IMR-90 (cell line): Measurements from ENCODE around the gene PZP. TPM values are rescaled to one million over a fixed set of nuclear protein-coding genes. Genes with fewer than 3 reads are reported as not detected.

Source experiments
- ATAC-seq: fragments of 200-7000 bp; cut with Tn5 transposase; 2 replicates; pipeline ENCODE4 v1.9.1; 2020; ENCODE audit warnings: low read depth, mild to moderate bottlenecking, moderate library complexity
- BruUV-seq: library from RNA; stranded (reverse); fragments of 400-500 nt; replicated peaks from 2 replicates; lab custom pipeline; 2021; lab: Mats Ljungman, UMichigan
- CTCF ChIA-PET: fragments of 300-600 bp; formaldehyde crosslinking; extraction: SDS; loops from one replicate; lab custom pipeline; 2021; ENCODE audit warnings: antibody characterized with exemption; lab: Yijun Ruan, JAX
- POLR2A ChIA-PET: fragments of 300-600 bp; sonication (Branson Sonifier 250); formaldehyde crosslinking; loops from one replicate; lab custom pipeline; 2022; ENCODE audit warnings: antibody characterized with exemption; ENCODE audit not compliant: unreplicated experiment; lab: Charles Lee
- DNase-seq: peaks from one replicate; pipeline ENCODE4 v3.0.0; 2013
- H2AFZ ChIP-seq: replicated peaks from 2 replicates; pipeline ENCODE3; 2013; ENCODE audit warnings: low read length, mild to moderate bottlenecking; ENCODE audit not compliant: poor library complexity
- H2AK5ac ChIP-seq: 2 replicates; pipeline ENCODE4 v1.6.1; 2013; ENCODE audit warnings: low read depth, low read length, inconsistent platforms
- H2AK9ac ChIP-seq: replicated peaks from 2 replicates; pipeline ENCODE3; 2013; ENCODE audit warnings: mild to moderate bottlenecking, low read depth, low read length, moderate library complexity; ENCODE audit not compliant: poor library complexity
- H2BK120ac ChIP-seq: 2 replicates; pipeline ENCODE4 v1.6.1; 2013; ENCODE audit warnings: low read depth, low read length, inconsistent platforms
- H2BK15ac ChIP-seq: 3 replicates; pipeline ENCODE4 v1.6.1; 2013; ENCODE audit warnings: low read depth, low read length, inconsistent platforms
- H2BK20ac ChIP-seq: 2 replicates; pipeline ENCODE4 v1.6.1; 2013; ENCODE audit warnings: low read depth, mild to moderate bottlenecking, inconsistent platforms, low read length, moderate library complexity
- H2BK5ac ChIP-seq: 2 replicates; pipeline ENCODE4 v1.6.1; 2013; ENCODE audit warnings: mild to moderate bottlenecking, low read depth, low read length, inconsistent platforms; ENCODE audit not compliant: poor library complexity, severe bottlenecking
- H3K14ac ChIP-seq: replicated peaks from 2 replicates; pipeline ENCODE4 v1.6.1; 2013; ENCODE audit warnings: low read depth, low read length, inconsistent platforms
- H3K18ac ChIP-seq: 2 replicates; pipeline ENCODE4 v1.6.1; 2013; ENCODE audit warnings: low read depth, low read length, control low read depth
- H3K23ac ChIP-seq: 2 replicates; pipeline ENCODE4 v1.6.1; 2013; ENCODE audit warnings: low read depth, low read length, inconsistent platforms
- H3K27ac ChIP-seq: 2 replicates; pipeline ENCODE4 v1.5.1; 2013; ENCODE audit warnings: mild to moderate bottlenecking, control low read depth, low read length; ENCODE audit not compliant: insufficient read depth
- H3K27me3 ChIP-seq: 2 replicates; pipeline ENCODE4 v1.6.1; 2013; ENCODE audit warnings: low read length; ENCODE audit not compliant: control insufficient read depth, insufficient read depth
- H3K36me3 ChIP-seq: 2 replicates; pipeline ENCODE4 v1.6.1; 2013; ENCODE audit warnings: low read length, mixed read lengths; ENCODE audit not compliant: control insufficient read depth, insufficient read depth
- H3K4ac ChIP-seq: 2 replicates; pipeline ENCODE4 v1.6.1; 2013; ENCODE audit warnings: low read depth, low read length, inconsistent platforms
- H3K4me1 ChIP-seq: 2 replicates; pipeline ENCODE4 v1.6.1; 2013; ENCODE audit warnings: low read length, mixed read lengths; ENCODE audit not compliant: control insufficient read depth, insufficient read depth
- H3K4me2 ChIP-seq: 2 replicates; pipeline ENCODE4 v1.6.1; 2013; ENCODE audit warnings: low read depth, mild to moderate bottlenecking, control low read depth, low read length, moderate library complexity
- H3K4me3 ChIP-seq: 2 replicates; pipeline ENCODE4 v1.5.1; 2013; ENCODE audit warnings: low read depth, mild to moderate bottlenecking, control low read depth, low read length, moderate library complexity; ENCODE audit not compliant: insufficient read depth
- H3K56ac ChIP-seq: 2 replicates; pipeline ENCODE4 v1.6.1; 2013; ENCODE audit warnings: low read length, inconsistent platforms; ENCODE audit not compliant: insufficient read depth; ENCODE audit errors: extremely low read depth
- H3K79me1 ChIP-seq, 2 experiments: 2 replicates each; pipeline ENCODE4 v1.6.1; 2013; ENCODE audit warnings: low read length in 2 of 2, inconsistent platforms in 1 of 2, low read depth in 1 of 2
- H3K9ac ChIP-seq: 2 replicates; pipeline ENCODE4 v1.6.1; 2013; ENCODE audit warnings: low read depth, low read length, control low read depth
- H3K9me1 ChIP-seq: 2 replicates; pipeline ENCODE4 v1.6.1; 2013; ENCODE audit warnings: low read length, inconsistent platforms; ENCODE audit not compliant: insufficient read depth
- H3K9me3 ChIP-seq: 2 replicates; pipeline ENCODE4 v1.6.1; 2013; ENCODE audit warnings: low read length; ENCODE audit not compliant: control insufficient read depth, insufficient read depth
- H4K20me1 ChIP-seq: 2 replicates; pipeline ENCODE4 v1.6.1; 2013; ENCODE audit warnings: low read length, inconsistent platforms; ENCODE audit not compliant: insufficient read depth
- H4K5ac ChIP-seq: 2 replicates; pipeline ENCODE4 v1.6.1; 2013; ENCODE audit warnings: mild to moderate bottlenecking, low read depth, low read length, control low read depth
- H4K8ac ChIP-seq, 2 experiments: 2 replicates each; pipeline ENCODE4 v1.6.1; 2013; ENCODE audit warnings: low read depth in 2 of 2, low read length in 2 of 2, control low read depth in 1 of 2, inconsistent platforms in 1 of 2
- H4K91ac ChIP-seq: 2 replicates; pipeline ENCODE4 v1.6.1; 2013; ENCODE audit warnings: low read depth, low read length, inconsistent platforms; ENCODE audit not compliant: insufficient read depth
- BHLHE40 ChIP-seq: fragments of 150-350 bp; IDR thresholded peaks from 2 replicates; pipeline ENCODE4 v1.6.1; 2016; ENCODE audit warnings: mild to moderate bottlenecking, low read depth, low read length
- CEBPB ChIP-seq: IDR thresholded peaks from 2 replicates; pipeline ENCODE4 v1.6.1; 2012; ENCODE audit warnings: low read depth, low read length, improper control_type of control experiment
- CHD1 ChIP-seq: IDR thresholded peaks from 2 replicates; pipeline ENCODE4 v1.6.1; 2012; ENCODE audit warnings: low read depth, low read length, improper control_type of control experiment
- FOS ChIP-seq: fragments of 150-350 bp; IDR thresholded peaks from 2 replicates; pipeline ENCODE4 v1.6.1; 2016; ENCODE audit warnings: low read depth, low read length
- MAZ ChIP-seq: IDR thresholded peaks from 2 replicates; pipeline ENCODE4 v1.6.1; 2012; ENCODE audit warnings: low read depth, mild to moderate bottlenecking, low read length, improper control_type of control experiment, moderate library complexity, borderline replicate concordance
- MXI1 ChIP-seq: IDR thresholded peaks from 2 replicates; pipeline ENCODE4 v1.6.1; 2012; ENCODE audit warnings: low read depth, mild to moderate bottlenecking, low read length, moderate library complexity, borderline replicate concordance
- NFE2L2 ChIP-seq: fragments of 150-350 bp; IDR thresholded peaks from 2 replicates; pipeline ENCODE4 v1.6.1; 2016; ENCODE audit warnings: low read depth, mild to moderate bottlenecking, low read length
- POLR2A ChIP-seq: IDR thresholded peaks from 2 replicates; pipeline ENCODE4 v1.6.1; 2012; ENCODE audit warnings: mild to moderate bottlenecking, low read depth, low read length
- RAD21 ChIP-seq: IDR thresholded peaks from 2 replicates; pipeline ENCODE4 v1.6.1; 2012; ENCODE audit warnings: low read length, improper control_type of control experiment
- RCOR1 ChIP-seq: IDR thresholded peaks from 2 replicates; pipeline ENCODE4 v1.6.1; 2012; ENCODE audit warnings: mild to moderate bottlenecking, low read length, improper control_type of control experiment; ENCODE audit not compliant: insufficient replicate concordance
- SMC3 ChIP-seq: fragments of 150-350 bp; IDR thresholded peaks from 2 replicates; pipeline ENCODE4 v1.6.1; 2016; ENCODE audit warnings: low read depth, mild to moderate bottlenecking, antibody characterized with exemption, low read length, moderate library complexity
- WGBS, 2 experiments: methylation state at CpG; one replicate each; pipeline versions ENCODE4 v1.1.5 to v1.1.7; 2013; ENCODE audit warnings: missing lambda C conversion rate in 2 of 2; ENCODE audit not compliant: insufficient read length in 1 of 2; ENCODE audit errors: extremely low coverage in 2 of 2; 5-methylcytosine and 5-hydroxymethylcytosine counted together
- dilution Hi-C: fragments of 300-500 bp; cut with HindIII; formaldehyde crosslinking; loops from one replicate; pipeline ENCODE4 v1.14.3; 2018; ENCODE audit warnings: low sequenced_read_pairs; ENCODE audit not compliant: unreplicated experiment
- in situ Hi-C: fragments of 300-500 bp; cut with MboI; formaldehyde crosslinking; loops from 3 replicates; pipeline ENCODE4 v1.14.3; 2019; ENCODE audit warnings: low sequenced_read_pairs, inconsistent platforms, mixed read lengths
- intact Hi-C: fragments of 100-400 bp; cut with micrococcal nuclease; formaldehyde crosslinking; loops from 2 replicates; pipeline ENCODE4 v1.10.0; 2022
- polyA plus RNA-seq, 3 experiments: library from polyadenylated mRNA; depleted of rRNA; stranded (reverse); fragments of >200 nt; gene quantifications; 2 replicates each; pipeline ENCODE4 v1.2.3, GENCODE V29; 2012; ENCODE audit warnings: low replicate concordance in 1 of 3
- total RNA-seq: library from RNA; depleted of rRNA; stranded (reverse); fragments of >200 nt; gene quantifications from 2 replicates; pipeline ENCODE4 v1.2.3, GENCODE V29; 2012

Gene PZP
- total and polyA plus RNA-seq, 2 of the 4 experiments (the other 2 are of a cell fraction), result not detected

DNA sequence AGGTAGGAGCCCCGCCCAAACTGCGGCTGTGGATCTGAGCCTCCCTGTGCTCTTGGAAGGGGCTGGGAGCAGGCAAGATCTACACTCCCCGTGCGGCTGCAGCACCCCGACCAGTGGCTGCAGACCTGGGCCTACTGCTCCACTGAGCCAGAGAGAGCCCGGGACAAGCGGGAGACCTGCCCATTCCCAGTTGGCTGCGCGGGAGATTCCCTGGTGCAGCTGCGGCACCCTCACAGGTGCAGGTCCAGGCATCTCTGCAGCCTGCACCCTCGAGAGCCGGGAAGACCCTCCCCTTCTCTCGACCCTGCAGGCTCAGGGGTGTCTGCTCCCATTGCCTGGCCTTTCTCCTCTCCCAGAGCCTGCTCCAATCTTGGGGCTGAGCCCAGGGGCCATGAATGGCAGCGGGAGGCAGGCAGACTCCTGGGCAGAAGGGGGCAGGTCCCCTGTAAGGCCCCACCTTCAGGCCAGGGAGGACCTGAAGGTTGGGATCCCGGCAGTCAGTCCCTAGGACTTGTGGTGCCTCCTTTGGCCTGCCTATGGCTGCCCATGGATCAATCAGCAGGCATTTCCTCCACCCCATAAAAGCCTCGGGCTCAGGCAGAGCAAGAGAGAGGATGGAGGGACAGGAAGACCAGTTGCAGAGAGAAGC, 83.7 kb downstream of the PZP start:
- Histone ChIP-seq H2BK5ac (no peak overlapping the region), H4K20me1 (no peaks in the 10 kb centered on the region), H4K8ac (no peak overlapping the region), H3K56ac (no peak overlapping the region), H3K9me1 (no peaks in the 10 kb centered on the region), H4K5ac (no peak overlapping the region; the same call in 1 of the 2 replicates), H2AFZ (peak overlapping the region; percentile 43), H3K79me1 (no peaks in the 10 kb centered on the region), H3K27me3 (peaks cover 3% of the 10 kb centered on the region; the same call in 1 of the 2 replicates), H2BK15ac (no peak overlapping the region), H3K9ac (no peak overlapping the region), H3K18ac (peak overlapping the region; percentile 34; the same call in 1 of the 2 replicates), H3K23ac (no peak overlapping the region), H3K36me3 (no peaks in the 10 kb centered on the region), H3K9me3 (peaks cover 3% of the 10 kb centered on the region; the same call in 1 of the 2 replicates), H3K4me1 (peaks cover 5% of the 10 kb centered on the region; the same call in 1 of the 2 replicates), H3K27ac (peak overlapping the region; percentile 76; the same call in 1 of the 2 replicates), H4K91ac (no peak overlapping the region), H3K4me2 (no peak overlapping the region), H2BK20ac (no peak overlapping the region), H2BK120ac (no peak overlapping the region), H3K4me3 (no peak overlapping the region), H2AK9ac (no peak overlapping the region), H2AK5ac (no peak overlapping the region), H3K4ac (no peak overlapping the region), H3K14ac (no peak overlapping the region)
- no peak for TF ChIP-seq FOS
- TF ChIP-seq CEBPB, result no peak
- TF ChIP-seq MXI1, result no peak
- no peak for TF ChIP-seq MAZ
- no peak for TF ChIP-seq SMC3
- no peak for TF ChIP-seq POLR2A
- no peak for TF ChIP-seq NFE2L2
- no peak for TF ChIP-seq RCOR1
- TF ChIP-seq CHD1, result no peak
- no peak for TF ChIP-seq RAD21
- no peak for TF ChIP-seq BHLHE40
- ChIA-PET POLR2A (no interaction called here), CTCF (no interaction called here)
- WGBS, 2 experiments, result 25% methylated on average over 4 of the region's 16 CpGs; no CpG with 5 or more reads in 1 of the 2 experiments
- DNase-seq (no peak), ATAC-seq (no peak)
- in situ Hi-C loops (no loop called here), dilution Hi-C loops (no loop called here), intact Hi-C loops (no loop called here)
- BruUV-seq, result no TSS peak
